Esophagus squamous epithelium (tissue), 4 donors: ENCODE data around the gene MAP4K4.

ENCODE experiments used
- CTCF ChIP-seq, 6 experiments: fragments of 450-650 bp in 4 of 6; fragments of 200-600 bp in 2 of 6; sonication (generic) in 2 of 6; IDR thresholded peaks; one replicate each; pipeline ENCODE4 v1.5.1; 2016 to 2019; ENCODE audit warnings: antibody characterized with exemption in 6 of 6, mild to moderate bottlenecking in 4 of 6, moderate library complexity in 4 of 6
- POLR2A ChIP-seq, 4 donors: fragments of 450-650 bp; IDR thresholded peaks; one replicate each; pipeline ENCODE4 v1.6.1; 2017; ENCODE audit warnings: antibody characterized with exemption in 4 of 4, mild to moderate bottlenecking in 4 of 4, moderate library complexity in 3 of 4

GRCh38 chr2:101770726-101771125 is 73.2 kb downstream of the MAP4K4 start:
- TF ChIP-seq POLR2A (IDR thresholded peaks at IDR 0.05) (no peak), CTCF (IDR thresholded peaks at IDR 0.05) (peak in 3 of 6 experiments; percentile 21 to 34 (median 21))
